ENCODE data around the gene CISD3. TPM values are rescaled to one million over a fixed set of nuclear protein-coding genes. Genes with fewer than 3 reads are reported as not detected.

Gene CISD3
- total RNA-seq, 2 experiments from 2014 or later, result 4.7 to 5.7 TPM

GRCh38 chr17:38720941-38721340 is 9.2 kb upstream of the CISD3 start:
- peak overlapping the region; percentile 54 for H3K27ac Mint-ChIP-seq
- no peaks in the 10 kb centered on the region for H3K9me3 Mint-ChIP-seq
- no peaks in the 10 kb centered on the region for H3K27me3 Mint-ChIP-seq
- no peak overlapping the region for H3K4me3 Mint-ChIP-seq
- CTCF ChIA-PET, result interaction anchor here (2.4 kb wide), 1 partner anchor 14 kb away, joined by 6 read pairs; no protein-coding TSS in a partner anchor
- TF ChIP-seq CTCF (IDR thresholded peaks at IDR 0.05), result no peak
- Histone ChIP-seq H3K9me3 (ENCODE audit: control insufficient read depth in 1 of 2, insufficient read depth in 1 of 2, low read length in 2 of 2) (no peaks in the 10 kb centered on the region), H3K27ac (ENCODE audit: low read depth in 1 of 2, low read length in 2 of 2) (no peak overlapping the region), H3K36me3 (ENCODE audit: insufficient read depth, low read length) (peaks cover 87% of the 10 kb centered on the region), H3K4me1 (ENCODE audit: insufficient read depth, low read length) (peaks cover 67% of the 10 kb centered on the region), H3K4me3 (ENCODE audit: low read length) (no peak overlapping the region), H3K27me3 (ENCODE audit: control insufficient read depth in 1 of 2, insufficient read depth in 2 of 2, low read length in 2 of 2) (no peaks in the 10 kb centered on the region)
- DNase-seq, result no peak
- intact Hi-C loops (cut with DNase I, micrococcal nuclease), result no loop called here
- no peak for ATAC-seq (ENCODE audit: poor library complexity)
- peaks cover 78% of the 10 kb centered on the region for H3K36me3 Mint-ChIP-seq (ENCODE audit: low read depth)
- peaks cover 35% of the 10 kb centered on the region for H3K4me1 Mint-ChIP-seq (ENCODE audit: low read depth)
- POLR2A ChIA-PET, result no interaction called here

- Mint-ChIP-seq H3K9me3 (no peaks in the 10 kb centered on the region), H3K27me3 (no peaks in the 10 kb centered on the region), H3K4me3 (no peak overlapping the region), H3K36me3 (ENCODE audit: low read depth) (peaks cover 73% of the 10 kb centered on the region), H3K27ac (no peak overlapping the region), H3K4me1 (ENCODE audit: low read depth) (peaks cover 35% of the 10 kb centered on the region)
- Histone ChIP-seq H3K9me3 (ENCODE audit: control insufficient read depth in 1 of 2, insufficient read depth in 1 of 2, low read length in 2 of 2) (no peaks in the 10 kb centered on the region), H3K27me3 (ENCODE audit: control insufficient read depth in 1 of 2, insufficient read depth in 2 of 2, low read length in 2 of 2) (no peaks in the 10 kb centered on the region), H3K4me3 (ENCODE audit: low read length) (no peak overlapping the region), H3K36me3 (ENCODE audit: insufficient read depth, low read length) (peaks cover 79% of the 10 kb centered on the region), H3K27ac (ENCODE audit: low read depth in 1 of 2, low read length in 2 of 2) (peak overlapping the region in 1 of 2 donors; percentile 29), H3K4me1 (ENCODE audit: insufficient read depth, low read length) (peaks cover 72% of the 10 kb centered on the region)
- no peak for DNase-seq
- TF ChIP-seq CTCF (IDR thresholded peaks at IDR 0.05), result no peak
- no peak for ATAC-seq (ENCODE audit: poor library complexity)
- POLR2A ChIA-PET, result interaction anchor here (0.8 kb wide), 1 partner anchor 17 kb away, joined by 3 read pairs; the partner anchor contains the start of gene MLLT6
- CTCF ChIA-PET, result interaction anchor here (2.4 kb wide), 1 partner anchor 13 kb away, joined by 6 read pairs; no protein-coding TSS in a partner anchor
- intact Hi-C loops (cut with DNase I, micrococcal nuclease), result no loop called here
Observed at GRCh38 chr17:38721802-38722201, 8.3 kb upstream of the CISD3 start.

- POLR2A ChIA-PET, result interaction anchor here (0.7 to 1.1 kb wide), 2 partner anchors 20 to 23 kb away, joined by 3 read pairs; no protein-coding TSS in a partner anchor
Observed at GRCh38 chr17:38724337-38724988, 5.7 kb upstream of the CISD3 start.

More at GRCh38 chr17:38724337-38724988, 5.7 kb upstream of the CISD3 start:
- H3K27me3 Mint-ChIP-seq, result no peaks in the 10 kb centered on the region
- peaks cover 50% of the 10 kb centered on the region for H3K4me1 Mint-ChIP-seq (ENCODE audit: low read depth)
- no peak for TF ChIP-seq CTCF (IDR thresholded peaks at IDR 0.05)
- DNase-seq (no peak), ATAC-seq (ENCODE audit: poor library complexity) (no peak)
- Histone ChIP-seq H3K4me1 (ENCODE audit: insufficient read depth, low read length) (peaks cover 79% of the 10 kb centered on the region), H3K36me3 (ENCODE audit: insufficient read depth, low read length) (peaks cover 55% of the 10 kb centered on the region), H3K27ac (ENCODE audit: low read depth in 1 of 2, low read length in 2 of 2) (no peak overlapping the region), H3K27me3 (ENCODE audit: control insufficient read depth in 1 of 2, insufficient read depth in 2 of 2, low read length in 2 of 2) (no peaks in the 10 kb centered on the region), H3K4me3 (ENCODE audit: low read length) (no peak overlapping the region), H3K9me3 (ENCODE audit: control insufficient read depth in 1 of 2, insufficient read depth in 1 of 2, low read length in 2 of 2) (no peaks in the 10 kb centered on the region)
- intact Hi-C loops (cut with DNase I, micrococcal nuclease), result no loop called here
- H3K36me3 Mint-ChIP-seq (ENCODE audit: low read depth), result peaks cover 58% of the 10 kb centered on the region
- H3K4me3 Mint-ChIP-seq, result no peak overlapping the region
- H3K9me3 Mint-ChIP-seq, result no peaks in the 10 kb centered on the region
- CTCF ChIA-PET, result interaction anchor here (1.2 kb wide), 1 partner anchor 48 kb away, joined by 3 read pairs; no protein-coding TSS in a partner anchor
- peak overlapping the region; percentile 89 for H3K27ac Mint-ChIP-seq

All from CD4-positive, alpha-beta T cell (primary cell).